ENCODE results near the gene DNAH2. TPM values are rescaled to one million over a fixed set of nuclear protein-coding genes. Genes with fewer than 3 reads are reported as not detected.

Gene DNAH2
- total RNA-seq, 3 donors from 2014 or later, result 0.16 to 1.5 (median 0.98) TPM

- Histone ChIP-seq H3K4me1 (no peaks in the 10 kb centered on the region), H3K9me3 (no peaks in the 10 kb centered on the region), H3K27ac (no peak overlapping the region), H3K36me3 (no peaks in the 10 kb centered on the region), H3K27me3 (no peaks in the 10 kb centered on the region), H3K4me3 (no peak overlapping the region)
- intact Hi-C loops (cut with DNase I; ENCODE audit: low total_unique reads), result no loop called here
- TF ChIP-seq POLR2AphosphoS5 (IDR thresholded peaks at IDR 0.05) (no peak), POLR2A (IDR thresholded peaks at IDR 0.05) (no peak), CTCF (IDR thresholded peaks at IDR 0.05) (no peak)
- DNase-seq (ENCODE audit: low spot score in 2 of 2), result no peak
Observed at GRCh38 chr17:7711051-7711755, 6.3 kb upstream of the DNAH2 start.

DNA sequence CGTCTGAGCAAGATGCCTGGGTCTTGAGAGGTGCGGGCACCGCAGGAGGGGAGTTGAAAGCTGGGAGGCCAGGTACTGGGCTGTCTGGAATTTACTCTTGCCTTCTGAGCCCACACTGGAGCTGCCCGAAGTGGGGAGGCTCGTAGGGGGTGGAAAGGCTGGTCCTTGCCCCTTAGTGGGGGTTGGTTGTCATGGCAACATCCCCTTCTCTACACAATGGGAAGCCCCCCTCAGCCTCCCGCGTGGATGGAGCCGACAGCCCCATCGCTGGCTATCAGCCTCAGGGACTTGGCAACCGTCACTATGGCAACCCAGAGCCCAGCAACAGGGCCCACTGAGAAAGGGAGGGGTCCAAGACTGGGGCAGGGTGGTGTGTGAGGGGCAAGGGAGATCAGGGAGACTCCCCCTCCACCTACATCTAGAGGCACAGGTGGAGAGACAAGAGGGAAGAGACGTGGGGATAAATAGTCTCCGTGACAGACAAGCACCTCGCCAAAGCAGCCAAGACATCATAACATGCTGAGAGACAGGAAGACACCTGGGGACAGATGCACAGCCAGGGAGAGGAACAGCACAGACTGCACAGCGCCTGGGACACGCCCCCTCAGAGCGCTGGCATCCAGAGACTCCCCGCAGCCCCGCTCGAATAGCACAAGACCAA, 5.3 kb upstream of the DNAH2 start:
- Histone ChIP-seq H3K9me3 (no peaks in the 10 kb centered on the region), H3K36me3 (no peaks in the 10 kb centered on the region), H3K27me3 (no peaks in the 10 kb centered on the region), H3K4me3 (no peak overlapping the region), H3K27ac (no peak overlapping the region), H3K4me1 (peaks cover 0 to 9% of the 10 kb centered on the region in 2 donors)
- no peak for TF ChIP-seq CTCF (IDR thresholded peaks at IDR 0.05)
- TF ChIP-seq POLR2A (IDR thresholded peaks at IDR 0.05), result no peak
- TF ChIP-seq POLR2AphosphoS5 (IDR thresholded peaks at IDR 0.05), result no peak
- no peak for DNase-seq (ENCODE audit: low spot score in 2 of 2)
- intact Hi-C loops (cut with DNase I; ENCODE audit: low total_unique reads), result no loop called here

- TF ChIP-seq POLR2A (IDR thresholded peaks at IDR 0.05), result no peak
- TF ChIP-seq CTCF (IDR thresholded peaks at IDR 0.05), result no peak
- no peak for TF ChIP-seq POLR2AphosphoS5 (IDR thresholded peaks at IDR 0.05)
- no peaks in the 10 kb centered on the region for H3K27me3 ChIP-seq
- H3K4me3 ChIP-seq, result no peak overlapping the region
- no peaks in the 10 kb centered on the region for H3K36me3 ChIP-seq
- peaks cover 0 to 13% of the 10 kb centered on the region in 2 donors for H3K4me1 ChIP-seq
- H3K9me3 ChIP-seq, result no peaks in the 10 kb centered on the region
- H3K27ac ChIP-seq, result no peak overlapping the region
- no peak for DNase-seq (ENCODE audit: low spot score in 2 of 2)
- intact Hi-C loops (cut with DNase I; ENCODE audit: low total_unique reads), result no loop called here
Observed at GRCh38 chr17:7713782-7714181, 3.8 kb upstream of the DNAH2 start.

- Histone ChIP-seq H3K27ac (no peak overlapping the region), H3K36me3 (no peaks in the 10 kb centered on the region), H3K4me1 (peaks cover 0 to 13% of the 10 kb centered on the region in 2 donors), H3K9me3 (no peaks in the 10 kb centered on the region), H3K27me3 (peaks cover 0 to 3% of the 10 kb centered on the region in 2 donors), H3K4me3 (no peak overlapping the region)
- TF ChIP-seq CTCF (IDR thresholded peaks at IDR 0.05) (no peak), POLR2AphosphoS5 (IDR thresholded peaks at IDR 0.05) (no peak), POLR2A (IDR thresholded peaks at IDR 0.05) (no peak)
- no peak for DNase-seq (ENCODE audit: low spot score in 2 of 2)
- intact Hi-C loops (cut with DNase I; ENCODE audit: low total_unique reads), result no loop called here
Observed at GRCh38 chr17:7714721-7715594, 2.6 kb upstream of the DNAH2 start.

Measured in breast epithelium (tissue), 4 donors.